Measurements from ENCODE around the gene TNFRSF4.

GRCh38 chr1:1189111-1189510, 24.8 kb downstream of the TNFRSF4 start:
- TF ChIP-seq GABPA (IDR thresholded peaks at IDR 0.05 in 1 of 2, conservative IDR thresholded peaks at IDR 0.05 in 1 of 2) (no peak), CTCF (IDR thresholded peaks at IDR 0.05; ENCODE audit: low read depth, low read length, missing input control) (no peak), ATF3 (IDR thresholded peaks at IDR 0.05) (no peak), REST (IDR thresholded peaks at IDR 0.05) (no peak), JUND (IDR thresholded peaks at IDR 0.05) (no peak), MAX (IDR thresholded peaks at IDR 0.05) (no peak), ZBTB33 (IDR thresholded peaks at IDR 0.05) (no peak), RAD21 (IDR thresholded peaks at IDR 0.05) (no peak), TAF1 (conservative IDR thresholded peaks at IDR 0.05) (no peak), EGR1 (IDR thresholded peaks at IDR 0.05; ENCODE audit: low read depth in 2 of 2) (no peak)
